ENCODE data around the gene PTPRM.

PTPRM gene

GRCh38 chr18:8301427-8302172 lies 734.5 kb downstream of the PTPRM start:
- no peak for DNase-seq (ENCODE audit: low read depth)
- no peak overlapping the region for H3K4me3 ChIP-seq (ENCODE audit: low read depth, low read length)
- no peak for TF ChIP-seq MYC (IDR thresholded peaks at IDR 0.05; ENCODE audit: low read depth, low read length)
- TF ChIP-seq CTCF (IDR thresholded peaks at IDR 0.05; ENCODE audit: low read depth, low read length) = no peak
- TF ChIP-seq MAX (IDR thresholded peaks at IDR 0.05; ENCODE audit: low read depth, low read length) = no peak
- no peak for TF ChIP-seq POLR2A (IDR thresholded peaks at IDR 0.05; ENCODE audit: extremely low read depth, insufficient read length)

GRCh38 chr18:8303151-8303755 lies 736.1 kb downstream of the PTPRM start:
- TF ChIP-seq POLR2A (IDR thresholded peaks at IDR 0.05; ENCODE audit: extremely low read depth, insufficient read length) (no peak), MYC (IDR thresholded peaks at IDR 0.05; ENCODE audit: low read depth, low read length) (no peak), MAX (IDR thresholded peaks at IDR 0.05; ENCODE audit: low read depth, low read length) (no peak), CTCF (IDR thresholded peaks at IDR 0.05; ENCODE audit: low read depth, low read length) (no peak)

GRCh38 chr18:8307960-8308359 lies 740.8 kb downstream of the PTPRM start:
- no peak for DNase-seq (ENCODE audit: low read depth)
- TF ChIP-seq MYC (IDR thresholded peaks at IDR 0.05; ENCODE audit: low read depth, low read length) (no peak), POLR2A (IDR thresholded peaks at IDR 0.05; ENCODE audit: extremely low read depth, insufficient read length) (no peak), MAX (IDR thresholded peaks at IDR 0.05; ENCODE audit: low read depth, low read length) (no peak)

More at GRCh38 chr18:8303151-8303755, 736.1 kb downstream of the PTPRM start:
- no peak for DNase-seq (ENCODE audit: low read depth)
- no peak overlapping the region for H3K4me3 ChIP-seq (ENCODE audit: low read depth, low read length)

GRCh38 chr18:8313043-8313442 lies 745.9 kb downstream of the PTPRM start:
- H3K4me3 ChIP-seq (ENCODE audit: low read depth, low read length) = no peak overlapping the region
- DNase-seq (ENCODE audit: low read depth) = no peak
- TF ChIP-seq CTCF (IDR thresholded peaks at IDR 0.05; ENCODE audit: low read depth, low read length) (no peak), MYC (IDR thresholded peaks at IDR 0.05; ENCODE audit: low read depth, low read length) (no peak), MAX (IDR thresholded peaks at IDR 0.05; ENCODE audit: low read depth, low read length) (no peak), POLR2A (IDR thresholded peaks at IDR 0.05; ENCODE audit: extremely low read depth, insufficient read length) (no peak)

More at GRCh38 chr18:8307960-8308359, 740.8 kb downstream of the PTPRM start:
- no peak overlapping the region for H3K4me3 ChIP-seq (ENCODE audit: low read depth, low read length)

- no peak for DNase-seq (ENCODE audit: low read depth)
- TF ChIP-seq CTCF (IDR thresholded peaks at IDR 0.05; ENCODE audit: low read depth, low read length) (no peak), MYC (IDR thresholded peaks at IDR 0.05; ENCODE audit: low read depth, low read length) (no peak), MAX (IDR thresholded peaks at IDR 0.05; ENCODE audit: low read depth, low read length) (no peak), POLR2A (IDR thresholded peaks at IDR 0.05; ENCODE audit: extremely low read depth, insufficient read length) (no peak)
- H3K4me3 ChIP-seq (ENCODE audit: low read depth, low read length) = no peak overlapping the region
Measured at GRCh38 chr18:8314124-8314523, 747.0 kb downstream of the PTPRM start.
